ENCODE results near the gene NDFIP1.

The NDFIP1 gene

GRCh38 chr5:142091012-142091411 lies 17.6 kb upstream of the NDFIP1 start:
- FAIRE-seq, result no peak

GRCh38 chr5:142091922-142092321 lies 16.7 kb upstream of the NDFIP1 start:
- no peak for FAIRE-seq
- DNase-seq (ENCODE audit: low spot score), result no peak

More at GRCh38 chr5:142091012-142091411, 17.6 kb upstream of the NDFIP1 start:
- no peak for DNase-seq (ENCODE audit: low spot score)

- DNase-seq (ENCODE audit: low spot score), result no peak
Observed at GRCh38 chr5:142095035-142095434, 13.5 kb upstream of the NDFIP1 start.

GRCh38 chr5:142095651-142096330 lies 12.8 kb upstream of the NDFIP1 start:
- no peak for FAIRE-seq
- DNase-seq (ENCODE audit: low spot score), result no peak

More at GRCh38 chr5:142095035-142095434, 13.5 kb upstream of the NDFIP1 start:
- FAIRE-seq, result no peak

- no peak for FAIRE-seq
- DNase-seq (ENCODE audit: low spot score), result no peak
Observed at GRCh38 chr5:142096382-142096781, 12.2 kb upstream of the NDFIP1 start.

- FAIRE-seq (no peak), DNase-seq (ENCODE audit: low spot score) (no peak)
Observed at GRCh38 chr5:142097681-142098080, 10.9 kb upstream of the NDFIP1 start.

GRCh38 chr5:142098275-142098674 lies 10.3 kb upstream of the NDFIP1 start:
- DNase-seq (ENCODE audit: low spot score) (no peak), FAIRE-seq (no peak)

GRCh38 chr5:142098931-142099330 lies 9.6 kb upstream of the NDFIP1 start:
- no peak for FAIRE-seq
- no peak for DNase-seq (ENCODE audit: low spot score)

GRCh38 chr5:142100307-142100706 lies 8.3 kb upstream of the NDFIP1 start:
- FAIRE-seq, result no peak
- DNase-seq (ENCODE audit: low spot score), result no peak

GRCh38 chr5:142102980-142103740 lies 5.4 kb upstream of the NDFIP1 start:
- DNase-seq (ENCODE audit: low spot score), result no peak
- FAIRE-seq, result no peak

- DNase-seq (ENCODE audit: low spot score), result no peak
- no peak for FAIRE-seq
Observed at GRCh38 chr5:142104491-142104890, 4.1 kb upstream of the NDFIP1 start.

GRCh38 chr5:142106061-142106460 lies 2.5 kb upstream of the NDFIP1 start:
- DNase-seq (ENCODE audit: low spot score) (no peak), FAIRE-seq (no peak)

- DNase-seq (ENCODE audit: low spot score), result no peak
- FAIRE-seq, result no peak
Observed at GRCh38 chr5:142107036-142107735, 1.4 kb upstream of the NDFIP1 start.

- no peak for DNase-seq (ENCODE audit: low spot score)
- FAIRE-seq, result no peak
Observed at GRCh38 chr5:142107736-142108431, 695 bp upstream of the NDFIP1 start.

GRCh38 chr5:142109331-142110045 lies 909 bp downstream of the NDFIP1 start:
- FAIRE-seq (no peak), DNase-seq (ENCODE audit: low spot score) (no peak)

- no peak for DNase-seq (ENCODE audit: low spot score)
- no peak for FAIRE-seq
Observed at GRCh38 chr5:142110046-142110531, 1.5 kb downstream of the NDFIP1 start.

GRCh38 chr5:142110988-142111687 lies 2.6 kb downstream of the NDFIP1 start:
- FAIRE-seq (no peak), DNase-seq (ENCODE audit: low spot score) (no peak)

- no peak for FAIRE-seq
- no peak for DNase-seq (ENCODE audit: low spot score)
Observed at GRCh38 chr5:142114687-142115086, 6.1 kb downstream of the NDFIP1 start.

- DNase-seq (ENCODE audit: low spot score) (no peak), FAIRE-seq (no peak)
Observed at GRCh38 chr5:142115937-142116614, 7.5 kb downstream of the NDFIP1 start.

Measured in urothelium cell line (cell line).